ENCODE results near the gene LILRA1.
"Not testable (repeated sequence)": the region's sequence is repeated elsewhere in the genome, so short reads cannot be mapped to it uniquely, and the experiment has no call there.

Gene LILRA1

DNA sequence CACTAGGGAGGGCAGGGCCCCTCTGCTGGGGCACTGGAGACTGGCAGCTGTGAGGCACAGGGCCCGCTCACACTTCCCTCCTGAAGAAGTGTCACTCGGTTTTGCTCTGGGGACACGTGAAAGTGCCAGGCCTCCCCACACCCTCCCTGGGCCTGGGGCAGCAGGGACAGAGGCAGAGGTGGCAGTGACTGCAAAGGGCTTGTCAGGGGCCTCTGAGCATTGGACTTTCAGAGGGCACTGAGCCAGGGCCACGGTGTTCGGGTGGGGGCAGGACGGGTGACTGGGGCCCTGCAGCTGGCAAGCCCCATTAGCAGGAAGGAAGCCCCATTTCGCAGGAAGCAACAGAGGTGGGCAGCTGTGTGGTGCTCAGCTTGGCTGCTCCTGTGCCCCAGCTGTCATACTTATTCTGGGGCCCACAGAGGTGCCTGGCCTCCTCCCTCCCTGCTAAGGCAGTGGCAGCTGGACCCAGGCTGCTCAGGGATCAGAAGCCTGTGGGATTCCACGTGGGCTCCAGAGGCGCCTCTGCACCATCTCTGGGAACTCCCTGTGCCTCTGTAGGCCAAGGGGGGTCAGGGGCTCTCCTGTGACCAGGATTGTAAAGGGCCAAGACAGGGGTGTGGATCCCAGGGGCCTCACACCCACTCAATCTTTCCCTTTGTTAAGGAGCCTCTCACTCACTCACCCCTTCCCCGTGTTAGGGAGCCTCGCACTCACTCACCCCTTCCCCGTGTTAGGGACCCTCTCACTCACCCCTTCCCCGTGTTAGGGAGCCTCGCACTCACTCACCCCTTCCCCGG is 31.7 kb downstream of the LILRA1 start:
- not testable (repeated sequence) for DNase-seq (ENCODE audit: low read depth in 3 of 3)

- DNase-seq (ENCODE audit: low read depth in 3 of 3): no peak
Measured at GRCh38 chr19:54626757-54627156, 33.3 kb downstream of the LILRA1 start.

DNA sequence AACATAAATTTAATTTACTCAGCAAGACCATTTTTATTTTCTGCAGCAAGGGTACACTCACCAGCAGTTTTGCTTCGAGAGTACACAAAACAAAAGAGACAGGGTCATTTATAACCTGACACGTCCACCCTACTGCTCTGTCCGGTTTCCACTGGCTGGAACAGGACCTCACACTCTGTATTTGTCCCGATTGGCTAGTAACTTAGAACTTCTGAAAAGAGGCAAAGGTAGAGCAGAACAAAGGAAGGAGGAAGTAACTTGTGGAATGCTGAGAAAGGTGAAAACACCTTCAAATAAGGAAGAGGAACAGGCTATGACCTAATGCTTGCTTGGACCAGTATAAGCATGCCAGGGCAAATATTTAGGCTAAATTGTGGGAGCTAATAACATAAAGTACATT is 34.5 kb downstream of the LILRA1 start:
- DNase-seq (ENCODE audit: low read depth in 3 of 3): not testable (repeated sequence)

GRCh38 chr19:54630262-54630661 is 36.8 kb downstream of the LILRA1 start, which contains the start of gene LILRB1:
TSS of gene LILRB1 (plus strand) at chr19:54630484. CDS start at chr19:54631074, 590 bp downstream.
- DNase-seq (ENCODE audit: low read depth in 3 of 3): not testable (repeated sequence)

- DNase-seq (ENCODE audit: low read depth in 3 of 3): no peak
Measured at GRCh38 chr19:54630782-54631181, 37.4 kb downstream of the LILRA1 start.

DNA sequence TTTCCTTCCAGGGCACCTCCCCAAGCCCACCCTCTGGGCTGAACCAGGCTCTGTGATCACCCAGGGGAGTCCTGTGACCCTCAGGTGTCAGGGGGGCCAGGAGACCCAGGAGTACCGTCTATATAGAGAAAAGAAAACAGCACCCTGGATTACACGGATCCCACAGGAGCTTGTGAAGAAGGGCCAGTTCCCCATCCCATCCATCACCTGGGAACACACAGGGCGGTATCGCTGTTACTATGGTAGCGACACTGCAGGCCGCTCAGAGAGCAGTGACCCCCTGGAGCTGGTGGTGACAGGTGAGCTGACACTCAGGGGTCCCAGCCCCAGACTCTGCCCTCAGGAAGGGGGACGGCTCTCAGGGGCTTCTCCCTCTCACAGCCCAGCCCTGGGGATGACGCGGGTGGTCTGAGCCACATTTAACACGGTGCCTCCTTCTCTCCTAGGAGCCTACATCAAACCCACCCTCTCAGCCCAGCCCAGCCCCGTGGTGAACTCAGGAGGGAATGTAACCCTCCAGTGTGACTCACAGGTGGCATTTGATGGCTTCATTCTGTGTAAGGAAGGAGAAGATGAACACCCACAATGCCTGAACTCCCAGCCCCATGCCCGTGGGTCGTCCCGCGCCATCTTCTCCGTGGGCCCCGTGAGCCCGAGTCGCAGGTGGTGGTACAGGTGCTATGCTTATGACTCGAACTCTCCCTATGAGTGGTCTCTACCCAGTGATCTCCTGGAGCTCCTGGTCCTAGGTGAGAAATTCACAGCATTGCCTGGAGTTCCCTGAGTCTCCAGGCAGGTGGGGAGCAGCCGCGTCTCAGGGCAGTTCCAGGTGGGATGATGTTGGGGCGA is 38.3 kb downstream of the LILRA1 start:
- DNase-seq (ENCODE audit: low read depth in 3 of 3): not testable (repeated sequence)

DNA sequence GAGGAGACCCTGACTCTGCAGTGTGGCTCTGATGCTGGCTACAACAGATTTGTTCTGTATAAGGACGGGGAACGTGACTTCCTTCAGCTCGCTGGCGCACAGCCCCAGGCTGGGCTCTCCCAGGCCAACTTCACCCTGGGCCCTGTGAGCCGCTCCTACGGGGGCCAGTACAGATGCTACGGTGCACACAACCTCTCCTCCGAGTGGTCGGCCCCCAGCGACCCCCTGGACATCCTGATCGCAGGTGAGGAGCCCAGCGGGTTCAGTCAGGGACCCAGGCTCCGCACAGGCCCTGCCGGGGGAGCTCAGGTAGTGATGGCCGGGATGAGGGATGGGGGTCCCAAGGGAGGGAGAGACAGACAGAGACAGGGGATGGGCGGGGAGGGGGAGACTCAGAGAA is 39.1 kb downstream of the LILRA1 start:
- DNase-seq (ENCODE audit: low read depth in 3 of 3): not testable (repeated sequence)

DNA sequence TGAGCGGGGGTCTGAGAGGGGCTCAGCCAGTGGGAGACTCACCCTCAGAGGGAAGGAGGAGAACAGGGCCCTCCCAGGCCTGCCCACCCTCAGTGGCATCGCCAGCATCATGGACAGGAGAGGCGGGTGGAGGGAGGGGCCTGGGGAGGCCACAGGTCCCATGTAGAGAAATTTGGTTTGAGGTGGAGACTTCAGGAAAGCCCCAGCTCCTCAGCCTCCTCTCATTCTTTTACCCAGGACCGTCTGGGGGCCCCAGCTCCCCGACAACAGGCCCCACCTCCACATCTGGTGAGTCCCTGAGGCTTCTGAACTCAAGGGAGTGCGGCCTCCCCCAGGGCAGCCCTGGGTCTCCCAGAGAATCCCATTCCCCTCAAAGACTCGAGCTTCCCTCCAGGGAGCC is 40.0 kb downstream of the LILRA1 start:
- DNase-seq (ENCODE audit: low read depth in 3 of 3): no peak

DNA sequence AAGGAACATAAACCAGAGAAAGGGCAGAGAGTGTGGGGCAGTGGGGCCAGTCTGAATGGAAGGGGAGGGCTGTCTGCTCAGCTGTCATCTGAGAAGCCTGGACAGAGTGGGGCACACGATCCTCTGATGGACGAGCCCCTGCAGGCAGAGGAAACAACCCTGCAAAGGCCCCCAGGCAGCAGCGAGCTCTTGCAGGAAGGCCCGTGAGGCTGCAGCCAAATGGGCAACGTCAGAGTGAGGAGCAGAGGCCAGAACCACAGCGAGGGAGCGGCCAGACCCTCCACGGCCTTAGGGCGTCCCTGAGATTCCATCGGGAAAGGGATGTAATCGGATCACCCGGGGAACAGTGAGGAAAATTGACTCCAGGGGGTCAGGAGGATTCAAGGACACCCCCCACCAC is 42.6 kb downstream of the LILRA1 start:
- not testable (repeated sequence) for DNase-seq (ENCODE audit: low read depth in 3 of 3)

- no peak for DNase-seq (ENCODE audit: low read depth in 3 of 3)
Measured at GRCh38 chr19:54638683-54639082, 45.3 kb downstream of the LILRA1 start.

GRCh38 chr19:54642953-54643352 is 49.5 kb downstream of the LILRA1 start:
- not testable (repeated sequence) for DNase-seq (ENCODE audit: low read depth in 3 of 3)

GRCh38 chr19:54643583-54643982 is 50.2 kb downstream of the LILRA1 start:
- not testable (repeated sequence) for DNase-seq (ENCODE audit: low read depth in 3 of 3)

- no peak for DNase-seq (ENCODE audit: low read depth in 3 of 3)
Measured at GRCh38 chr19:54644056-54644455, 50.6 kb downstream of the LILRA1 start.

DNA sequence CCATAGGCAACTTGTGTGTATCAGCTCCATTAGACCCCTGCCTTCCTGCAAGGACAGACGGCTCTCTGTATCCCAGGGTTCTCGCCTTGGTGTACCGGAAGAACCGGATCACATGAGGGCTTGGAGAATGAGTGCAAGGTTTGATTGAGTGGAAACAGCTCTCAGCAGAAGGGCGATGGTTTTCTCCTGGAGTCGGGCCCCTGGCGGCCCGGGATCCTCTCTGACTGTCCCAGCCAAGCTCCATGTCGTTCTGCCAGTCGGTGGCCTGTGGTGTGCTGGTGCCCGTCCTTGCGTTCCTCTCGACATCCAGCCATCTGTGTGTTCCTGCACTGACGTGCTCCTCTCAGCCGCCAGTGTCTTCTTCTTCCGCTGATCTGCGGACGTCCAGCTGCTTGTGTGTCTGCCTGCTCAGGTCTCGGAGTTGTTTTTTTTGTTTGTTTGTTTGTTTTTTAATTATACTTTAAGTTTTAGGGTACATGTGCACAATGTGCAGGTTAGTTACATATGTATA is 53.0 kb downstream of the LILRA1 start:
- DNase-seq (ENCODE audit: low read depth in 3 of 3): no peak

- no peak for DNase-seq (ENCODE audit: low read depth in 3 of 3)
Measured at GRCh38 chr19:54648129-54648528, 54.7 kb downstream of the LILRA1 start.

GRCh38 chr19:54650108-54650655 is 56.8 kb downstream of the LILRA1 start:
- no peak for DNase-seq (ENCODE audit: low read depth in 3 of 3)
